Neural cell (in vitro differentiated cells): ENCODE data around the gene FBXO42. TPM values are rescaled to one million over a fixed set of nuclear protein-coding genes. Genes with fewer than 3 reads are reported as not detected.

Source experiments
- H2AFZ ChIP-seq: fragments of 200-600, 300-800 bp; sonication (generic), shearing (Covaris generic); 2 replicates; pipeline ENCODE4 v1.6.0; 2014; ENCODE audit warnings: low read depth, mild to moderate bottlenecking, antibody characterized with exemption, low read length, moderate library complexity
- H3F3A ChIP-seq: fragments of 200-600 bp; shearing (Covaris generic); 2 replicates; pipeline ENCODE4 v1.6.1; 2016; ENCODE audit warnings: mild to moderate bottlenecking, moderate library complexity, mixed read lengths, antibody characterized with exemption, low read length; ENCODE audit not compliant: insufficient read depth, poor library complexity, severe bottlenecking
- H3K27ac ChIP-seq: fragments of 200-600, 300-800 bp; sonication (generic), shearing (Covaris generic); 2 replicates; pipeline ENCODE4 v1.5.1; 2014; ENCODE audit warnings: mild to moderate bottlenecking, low read length, moderate library complexity
- H3K27me3 ChIP-seq: fragments of 300-800, 200-600 bp; sonication (generic), shearing (Covaris generic); 2 replicates; pipeline ENCODE4 v1.6.0; 2014; ENCODE audit warnings: mild to moderate bottlenecking, low read depth, low read length, moderate library complexity; ENCODE audit not compliant: insufficient read depth
- H3K36me3 ChIP-seq: fragments of 300-800, 200-600 bp; sonication (generic), shearing (Covaris generic); 2 replicates; pipeline ENCODE4 v1.5.1; 2014; ENCODE audit warnings: mild to moderate bottlenecking, antibody characterized with exemption, low read length, moderate library complexity; ENCODE audit not compliant: insufficient read depth
- H3K4me2 ChIP-seq: fragments of 300-800, 200-600 bp; sonication (generic), shearing (Covaris generic); 2 replicates; pipeline ENCODE4 v1.6.0; 2014; ENCODE audit warnings: mild to moderate bottlenecking, low read length
- H3K4me3 ChIP-seq: fragments of 300-800, 200-600 bp; sonication (generic), shearing (Covaris generic); 2 replicates; pipeline ENCODE4 v1.5.1; 2014; ENCODE audit warnings: mild to moderate bottlenecking, low read length, moderate library complexity
- H3K79me2 ChIP-seq: fragments of 200-600 bp; shearing (Covaris generic); replicated peaks from 2 replicates; pipeline ENCODE4 v1.6.0; 2014; ENCODE audit warnings: mild to moderate bottlenecking, low read length, moderate library complexity; ENCODE audit not compliant: insufficient read depth
- H3K9ac ChIP-seq: fragments of 300-800, 200-600 bp; sonication (generic), shearing (Covaris generic); 2 replicates; pipeline ENCODE4 v1.6.1; 2016; ENCODE audit warnings: mild to moderate bottlenecking, low read length, mixed read lengths
- H3K9me2 ChIP-seq: fragments of 200-600 bp; shearing (Covaris generic); 2 replicates; pipeline ENCODE4 v1.6.1; 2016; ENCODE audit warnings: mild to moderate bottlenecking, low read length, mixed read lengths; ENCODE audit not compliant: insufficient read depth
- H3K9me3 ChIP-seq: fragments of 200-600, 300-800 bp; sonication (generic), shearing (Covaris generic); 2 replicates; pipeline ENCODE4 v1.6.1; 2016; ENCODE audit warnings: mild to moderate bottlenecking, mixed run types, low read length, moderate library complexity, mixed read lengths
- H4K20me1 ChIP-seq: fragments of 200-600 bp; shearing (Covaris generic); 2 replicates; pipeline ENCODE4 v1.6.1; 2016; ENCODE audit warnings: mild to moderate bottlenecking, mixed run types; ENCODE audit not compliant: insufficient read depth
- CTCF ChIP-seq: fragments of 450-650 bp; IDR thresholded peaks from 2 replicates; pipeline ENCODE4 v1.5.1; 2014; ENCODE audit warnings: antibody characterized with exemption, mild to moderate bottlenecking, moderate library complexity; ENCODE audit not compliant: poor library complexity, severe bottlenecking
- EP300 ChIP-seq: fragments of 450-650 bp; conservative IDR thresholded peaks from 2 replicates; pipeline ENCODE4 v1.6.1; 2014; ENCODE audit warnings: antibody characterized with exemption, mild to moderate bottlenecking, moderate library complexity; ENCODE audit not compliant: poor library complexity, severe bottlenecking
- EZH2 ChIP-seq: fragments of 200-600, 300-800 bp; shearing (Covaris generic), sonication (generic); IDR thresholded peaks from 2 replicates; pipeline ENCODE4 v1.6.1; 2014; ENCODE audit warnings: antibody characterized with exemption, low read length, borderline replicate concordance, mild to moderate bottlenecking; ENCODE audit not compliant: insufficient read depth, poor library complexity, severe bottlenecking
- MXI1 ChIP-seq: fragments of 450-650 bp; conservative IDR thresholded peaks from 2 replicates; pipeline ENCODE4 v1.6.1; 2014; ENCODE audit warnings: antibody characterized with exemption, mild to moderate bottlenecking; ENCODE audit not compliant: poor library complexity, severe bottlenecking
- POLR2AphosphoS5 ChIP-seq: IDR thresholded peaks from 2 replicates; pipeline ENCODE4 v1.6.1; 2012
- RAD21 ChIP-seq: fragments of 450-650 bp; conservative IDR thresholded peaks from 2 replicates; pipeline ENCODE4 v1.6.1; 2014; ENCODE audit warnings: antibody characterized with exemption, mild to moderate bottlenecking, moderate library complexity
- REST ChIP-seq: IDR thresholded peaks from 2 replicates; pipeline ENCODE4 v1.6.1; 2012; ENCODE audit warnings: borderline replicate concordance
- SMC3 ChIP-seq: fragments of 450-650 bp; conservative IDR thresholded peaks from 2 replicates; pipeline ENCODE4 v1.6.1; 2014; ENCODE audit warnings: antibody characterized with exemption, mild to moderate bottlenecking, moderate library complexity; ENCODE audit not compliant: poor library complexity
- TAF1 ChIP-seq: IDR thresholded peaks from 2 replicates; pipeline ENCODE4 v1.6.1; 2012; ENCODE audit warnings: low read depth
- polyA plus RNA-seq: library from polyadenylated mRNA; depleted of rRNA; stranded (reverse); fragments of >200 nt; gene quantifications from 2 replicates; pipeline ENCODE4 v1.2.3, GENCODE V29; 2014

Gene FBXO42
- polyA plus RNA-seq, 1 donor from 2014 or later = 30.1 TPM

- Histone ChIP-seq H3K9me3 (no peaks in the 10 kb centered on the region), H3K9ac (peak overlapping the region; percentile 50)
Observed at GRCh38 chr1:16207318-16208269, 144.7 kb downstream of the FBXO42 start.

More at GRCh38 chr1:16207318-16208269, 144.7 kb downstream of the FBXO42 start:
- no peak overlapping the region for H2AFZ ChIP-seq
- no peaks in the 10 kb centered on the region for H3K9me2 ChIP-seq
- H3K27ac ChIP-seq = no peak overlapping the region
- no peaks in the 10 kb centered on the region for H3K36me3 ChIP-seq
- H3K79me2 ChIP-seq = no peaks in the 10 kb centered on the region
- TF ChIP-seq CTCF = no peak
- TF ChIP-seq RAD21 = no peak
- TF ChIP-seq MXI1 = no peak
- TF ChIP-seq EZH2 = no peak
- TF ChIP-seq POLR2AphosphoS5 = no peak
- TF ChIP-seq EP300 = no peak
- TF ChIP-seq SMC3 = no peak
- no peak for TF ChIP-seq TAF1
- TF ChIP-seq REST = no peak
- H3K4me3 ChIP-seq = peak overlapping the region; percentile 68
- H3K4me2 ChIP-seq = no peak overlapping the region
- H3F3A ChIP-seq = no peaks in the 10 kb centered on the region
- no peaks in the 10 kb centered on the region for H4K20me1 ChIP-seq
- no peaks in the 10 kb centered on the region for H3K27me3 ChIP-seq
